Measurements from ENCODE around the gene SOS2.

GRCh38 chr14:50270932-50271331 is 39.6 kb upstream of the SOS2 start:
- TF ChIP-seq POLR2A (IDR thresholded peaks at IDR 0.05; ENCODE audit: low read depth): no peak
- TF ChIP-seq POLR2AphosphoS5 (IDR thresholded peaks at IDR 0.05): no peak
- no peak for TF ChIP-seq CTCF (IDR thresholded peaks at IDR 0.05)

Data from esophagus muscularis mucosa (tissue), 3 donors.